HFF-Myc (cell line): ENCODE results near the gene AMZ1.

Experiments
- DNase-seq: peaks from one replicate; pipeline ENCODE4 v3.0.0-alpha.2; 2011; ENCODE audit warnings: low read depth; ENCODE audit errors: extremely low read depth
- H3K4me3 ChIP-seq: replicated peaks from 2 replicates; pipeline ENCODE4 v1.5.1; 2011; ENCODE audit warnings: low read depth, mild to moderate bottlenecking, control low read depth, low read length
- TF ChIP-seq, protein P1 (sequence below): IDR thresholded peaks from 2 replicates; pipeline ENCODE4 v1.5.1; 2012; ENCODE audit warnings: mild to moderate bottlenecking, low read depth, low read length, control low read depth; ENCODE audit errors: missing control alignments

The AMZ1 gene

DNA sequence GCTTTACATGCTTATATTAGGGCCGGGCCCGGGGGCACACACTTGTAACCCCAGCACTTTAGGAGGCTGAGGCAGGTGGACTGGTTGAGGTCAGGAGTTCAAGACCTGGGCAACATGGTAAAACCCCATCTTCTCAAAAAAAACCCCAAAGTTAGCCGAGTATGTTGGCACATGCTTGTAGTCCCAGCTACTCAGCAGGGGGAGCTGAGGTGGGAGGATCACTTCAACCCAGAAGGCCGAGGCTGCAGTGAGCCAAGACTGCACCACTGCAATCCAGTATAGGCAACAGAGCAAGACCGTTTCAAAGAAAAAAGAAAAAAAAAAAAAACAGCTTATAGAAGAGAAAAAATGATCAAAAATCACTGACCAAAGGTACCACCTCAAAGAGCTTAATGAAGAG is 63.1 kb downstream of the AMZ1 start:
- no peak for DNase-seq
- TF ChIP-seq, protein P1, sequence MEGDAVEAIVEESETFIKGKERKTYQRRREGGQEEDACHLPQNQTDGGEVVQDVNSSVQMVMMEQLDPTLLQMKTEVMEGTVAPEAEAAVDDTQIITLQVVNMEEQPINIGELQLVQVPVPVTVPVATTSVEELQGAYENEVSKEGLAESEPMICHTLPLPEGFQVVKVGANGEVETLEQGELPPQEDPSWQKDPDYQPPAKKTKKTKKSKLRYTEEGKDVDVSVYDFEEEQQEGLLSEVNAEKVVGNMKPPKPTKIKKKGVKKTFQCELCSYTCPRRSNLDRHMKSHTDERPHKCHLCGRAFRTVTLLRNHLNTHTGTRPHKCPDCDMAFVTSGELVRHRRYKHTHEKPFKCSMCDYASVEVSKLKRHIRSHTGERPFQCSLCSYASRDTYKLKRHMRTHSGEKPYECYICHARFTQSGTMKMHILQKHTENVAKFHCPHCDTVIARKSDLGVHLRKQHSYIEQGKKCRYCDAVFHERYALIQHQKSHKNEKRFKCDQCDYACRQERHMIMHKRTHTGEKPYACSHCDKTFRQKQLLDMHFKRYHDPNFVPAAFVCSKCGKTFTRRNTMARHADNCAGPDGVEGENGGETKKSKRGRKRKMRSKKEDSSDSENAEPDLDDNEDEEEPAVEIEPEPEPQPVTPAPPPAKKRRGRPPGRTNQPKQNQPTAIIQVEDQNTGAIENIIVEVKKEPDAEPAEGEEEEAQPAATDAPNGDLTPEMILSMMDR: no peak
- no peak overlapping the region for H3K4me3 ChIP-seq

DNA sequence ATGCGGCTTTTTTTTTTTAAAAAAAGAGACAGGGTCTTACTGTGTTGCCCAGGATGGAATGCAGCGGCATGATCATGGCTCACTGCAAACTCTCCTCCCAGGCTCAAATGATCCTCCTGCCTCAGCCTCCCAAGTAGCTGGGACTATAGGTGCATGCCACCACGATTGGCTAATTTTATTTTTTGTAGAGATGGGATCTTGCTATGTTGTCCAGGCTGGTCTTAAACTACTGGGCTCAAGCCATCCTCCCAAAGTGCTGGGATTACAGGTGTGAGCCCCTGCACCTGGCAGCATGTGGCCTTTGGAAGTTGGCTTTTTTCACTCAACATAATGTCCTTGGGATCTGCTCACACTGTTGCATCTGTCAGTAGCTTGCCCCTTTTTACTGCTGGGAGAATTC is 65.1 kb downstream of the AMZ1 start:
- TF ChIP-seq, protein P1: no peak
- H3K4me3 ChIP-seq: no peak overlapping the region
- no peak for DNase-seq

DNA sequence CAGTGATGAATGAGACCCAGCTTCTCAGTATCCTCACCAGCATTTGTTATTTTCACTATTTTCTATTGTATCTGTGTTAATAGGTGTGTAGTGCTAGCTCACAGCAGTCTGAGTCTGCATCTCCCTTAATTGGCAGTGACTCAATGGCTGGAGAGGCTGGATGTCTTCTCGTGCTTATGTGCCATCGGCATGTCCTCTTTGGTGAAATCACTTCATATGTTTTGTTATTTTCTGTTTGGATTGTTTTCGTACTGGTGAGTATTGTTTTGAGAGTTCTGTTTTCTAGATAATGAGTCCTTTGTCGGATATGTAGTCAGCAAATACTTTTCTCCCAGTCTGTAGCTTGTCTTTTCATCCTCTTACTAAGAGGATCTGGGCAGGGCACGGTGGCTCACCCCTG is 66.1 kb downstream of the AMZ1 start:
- DNase-seq: no peak
- TF ChIP-seq, protein P1: no peak
- H3K4me3 ChIP-seq: no peak overlapping the region

DNA sequence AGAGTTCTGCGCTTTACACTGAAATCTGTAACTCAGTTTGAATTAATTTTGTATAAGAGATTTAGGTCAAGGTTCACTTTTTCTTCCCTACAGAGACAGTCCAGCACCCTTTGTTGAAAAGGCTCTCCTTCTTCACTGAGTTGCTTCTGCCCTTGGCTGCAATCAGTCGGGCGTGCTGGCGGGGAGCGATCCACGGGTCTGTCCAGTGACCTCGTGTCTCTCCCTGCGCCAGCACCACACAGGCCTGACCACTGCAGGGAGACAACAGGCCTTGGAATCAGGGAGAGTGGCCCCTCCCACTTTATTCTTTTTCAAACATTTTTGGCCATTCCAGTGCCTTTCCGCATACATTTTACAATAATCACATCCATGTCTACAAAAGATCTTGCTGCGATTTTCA is 66.9 kb downstream of the AMZ1 start:
- no peak overlapping the region for H3K4me3 ChIP-seq
- TF ChIP-seq, protein P1: no peak
- DNase-seq: no peak

DNA sequence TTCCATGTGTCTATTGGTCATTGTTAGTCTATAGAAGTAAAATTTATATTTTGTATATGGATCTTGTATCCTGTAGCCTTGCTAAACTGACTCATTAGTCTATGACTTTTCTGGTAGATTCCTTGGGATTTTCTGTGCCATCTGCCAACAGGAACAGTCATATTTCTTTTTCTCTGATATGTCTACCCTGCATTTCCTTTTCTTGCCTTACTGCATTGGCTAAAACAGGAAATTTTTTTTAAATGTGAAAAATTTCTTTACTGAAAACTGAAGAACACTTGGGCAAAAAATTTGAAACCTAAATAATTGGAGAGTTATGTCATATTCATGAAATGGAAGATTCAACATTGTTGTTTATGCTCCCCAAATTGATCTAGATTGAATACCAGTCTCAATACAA is 67.5 kb downstream of the AMZ1 start:
- TF ChIP-seq, protein P1: no peak
- H3K4me3 ChIP-seq: no peak overlapping the region
- no peak for DNase-seq

DNA sequence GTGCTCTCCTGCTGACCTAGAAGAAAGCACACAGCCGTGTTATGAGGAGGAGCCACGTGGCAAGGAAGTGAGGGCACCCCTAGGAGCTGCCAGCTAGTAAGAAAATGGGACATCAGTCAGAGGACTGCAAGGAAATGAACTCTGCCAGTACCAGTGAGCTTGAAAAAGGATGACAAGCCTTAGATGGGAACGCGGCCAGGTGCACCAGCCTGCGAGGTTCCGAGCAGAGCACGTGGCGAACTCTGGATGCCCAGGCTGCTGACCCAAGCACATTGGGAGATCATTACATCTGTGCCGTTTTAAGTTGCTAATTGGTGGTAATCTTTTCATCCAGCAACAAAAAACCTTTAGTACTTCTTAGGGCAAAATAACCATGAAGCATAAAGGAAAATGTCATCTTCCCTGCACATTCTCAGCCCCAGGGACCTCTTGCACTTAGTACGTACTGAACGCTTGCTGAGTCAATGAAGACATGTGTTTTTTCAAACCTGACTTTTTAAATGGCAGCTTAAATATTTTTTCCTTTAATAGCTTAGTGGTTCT is 69.4 kb downstream of the AMZ1 start:
- peak; percentile 71 for DNase-seq
- peak overlapping the region; percentile 20; the same call in 1 of the 2 replicates for H3K4me3 ChIP-seq
- TF ChIP-seq, protein P1: no peak
